ENCODE results near the gene DROSHA. TPM values are rescaled to one million over a fixed set of nuclear protein-coding genes. Genes with fewer than 3 reads are reported as not detected.

The DROSHA gene
- total RNA-seq, 2 donors from 2014 or later: 45.6 to 57.4 TPM

GRCh38 chr5:31449174-31449573, 82.7 kb downstream of the DROSHA start:
- Mint-ChIP-seq H3K4me3 (no peak overlapping the region), H3K4me1 (peaks cover 8% of the 10 kb centered on the region), H3K27ac (peak overlapping the region; percentile 29)

DNA sequence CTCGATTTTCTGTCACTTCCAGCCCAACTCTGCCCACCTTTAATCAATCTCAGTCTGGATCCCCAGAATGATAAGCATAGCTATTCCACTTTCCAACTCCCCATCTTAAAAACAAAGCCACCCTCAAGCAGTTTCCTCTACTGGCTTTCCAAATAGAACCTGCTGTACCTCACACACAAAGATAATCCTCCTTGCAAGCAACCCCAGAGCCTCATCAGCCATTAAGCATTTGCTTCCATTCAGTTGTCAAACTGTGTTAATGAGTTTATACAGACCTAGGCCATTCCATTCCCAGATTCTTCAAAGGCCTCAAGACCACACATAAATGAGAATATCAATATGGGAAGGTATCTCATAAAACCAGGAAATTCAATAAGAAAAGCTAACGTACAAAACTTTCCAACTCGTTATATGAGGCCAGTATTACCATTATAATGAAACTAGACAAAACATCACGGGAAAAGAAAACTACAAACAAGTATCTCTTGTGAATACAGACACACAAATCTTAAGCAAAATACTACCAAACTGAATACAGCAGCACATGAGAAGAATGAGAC, 86.8 kb downstream of the DROSHA start:
- Mint-ChIP-seq H3K27me3 (no peaks in the 10 kb centered on the region), H3K4me1 (peaks cover 5% of the 10 kb centered on the region), H3K4me3 (no peak overlapping the region), H3K36me3 (ENCODE audit: low read depth) (peaks cover 19% of the 10 kb centered on the region), H3K27ac (no peak overlapping the region)
- DNase-seq (no peak), ATAC-seq (no peak)
- H3K9me3 ChIP-seq (ENCODE audit: control insufficient read depth, low read length, poor library complexity, severe bottlenecking): no peaks in the 10 kb centered on the region

More at GRCh38 chr5:31449174-31449573, 82.7 kb downstream of the DROSHA start:
- no peak for DNase-seq
- H3K36me3 Mint-ChIP-seq (ENCODE audit: low read depth): peaks cover 26% of the 10 kb centered on the region
- H3K9me3 ChIP-seq (ENCODE audit: control insufficient read depth, low read length, poor library complexity, severe bottlenecking): no peaks in the 10 kb centered on the region
- ATAC-seq: no peak
- H3K27me3 Mint-ChIP-seq: no peaks in the 10 kb centered on the region

GRCh38 chr5:31443572-31443971, 88.3 kb downstream of the DROSHA start:
- Mint-ChIP-seq H3K27me3 (no peaks in the 10 kb centered on the region), H3K27ac (no peak overlapping the region), H3K4me3 (no peak overlapping the region), H3K4me1 (no peaks in the 10 kb centered on the region), H3K36me3 (ENCODE audit: low read depth) (peaks cover 16% of the 10 kb centered on the region)
- ATAC-seq (no peak), DNase-seq (no peak)
- no peaks in the 10 kb centered on the region for H3K9me3 ChIP-seq (ENCODE audit: control insufficient read depth, low read length, poor library complexity, severe bottlenecking)

- DNase-seq (no peak), ATAC-seq (no peak)
- H3K36me3 Mint-ChIP-seq (ENCODE audit: low read depth): peaks cover 14% of the 10 kb centered on the region
- no peak overlapping the region for H3K4me3 Mint-ChIP-seq
- no peaks in the 10 kb centered on the region for H3K27me3 Mint-ChIP-seq
- H3K27ac Mint-ChIP-seq: no peak overlapping the region
- peaks cover 3% of the 10 kb centered on the region for H3K4me1 Mint-ChIP-seq
- H3K9me3 ChIP-seq (ENCODE audit: control insufficient read depth, low read length, poor library complexity, severe bottlenecking): no peaks in the 10 kb centered on the region
These were observed 89.7 kb downstream of the DROSHA start for GRCh38 chr5:31442058-31442745.

- no peak overlapping the region for H3K27ac Mint-ChIP-seq
- H3K4me1 Mint-ChIP-seq: peaks cover 7% of the 10 kb centered on the region
- H3K9me3 ChIP-seq (ENCODE audit: control insufficient read depth, low read length, poor library complexity, severe bottlenecking): no peaks in the 10 kb centered on the region
- H3K4me3 Mint-ChIP-seq: no peak overlapping the region
- ATAC-seq (no peak), DNase-seq (no peak)
- peaks cover 17% of the 10 kb centered on the region for H3K36me3 Mint-ChIP-seq (ENCODE audit: low read depth)
- H3K27me3 Mint-ChIP-seq: no peaks in the 10 kb centered on the region
These were observed 95.0 kb downstream of the DROSHA start for GRCh38 chr5:31436851-31437250.

GRCh38 chr5:31435730-31436129, 96.2 kb downstream of the DROSHA start:
- no peak for ATAC-seq
- H3K9me3 ChIP-seq (ENCODE audit: control insufficient read depth, low read length, poor library complexity, severe bottlenecking): no peaks in the 10 kb centered on the region
- Mint-ChIP-seq H3K4me1 (peaks cover 7% of the 10 kb centered on the region), H3K27ac (no peak overlapping the region), H3K4me3 (no peak overlapping the region), H3K27me3 (no peaks in the 10 kb centered on the region), H3K36me3 (ENCODE audit: low read depth) (peaks cover 17% of the 10 kb centered on the region)
- DNase-seq: no peak

- H3K4me1 Mint-ChIP-seq: peaks cover 11% of the 10 kb centered on the region
These were observed 97.0 kb downstream of the DROSHA start for GRCh38 chr5:31434898-31435297.

GRCh38 chr5:31433229-31433628, 98.7 kb downstream of the DROSHA start:
- H3K27ac Mint-ChIP-seq: no peak overlapping the region
- peaks cover 9% of the 10 kb centered on the region for H3K4me1 Mint-ChIP-seq
- DNase-seq (no peak), ATAC-seq (no peak)
- H3K27me3 Mint-ChIP-seq: no peaks in the 10 kb centered on the region
- H3K4me3 Mint-ChIP-seq: no peak overlapping the region
- no peaks in the 10 kb centered on the region for H3K9me3 ChIP-seq (ENCODE audit: control insufficient read depth, low read length, poor library complexity, severe bottlenecking)
- peaks cover 11% of the 10 kb centered on the region for H3K36me3 Mint-ChIP-seq (ENCODE audit: low read depth)

More at GRCh38 chr5:31434898-31435297, 97.0 kb downstream of the DROSHA start:
- ATAC-seq (no peak), DNase-seq (no peak)
- Mint-ChIP-seq H3K4me3 (no peak overlapping the region), H3K27me3 (no peaks in the 10 kb centered on the region), H3K27ac (no peak overlapping the region), H3K36me3 (ENCODE audit: low read depth) (peaks cover 17% of the 10 kb centered on the region)
- H3K9me3 ChIP-seq (ENCODE audit: control insufficient read depth, low read length, poor library complexity, severe bottlenecking): no peaks in the 10 kb centered on the region

DNA sequence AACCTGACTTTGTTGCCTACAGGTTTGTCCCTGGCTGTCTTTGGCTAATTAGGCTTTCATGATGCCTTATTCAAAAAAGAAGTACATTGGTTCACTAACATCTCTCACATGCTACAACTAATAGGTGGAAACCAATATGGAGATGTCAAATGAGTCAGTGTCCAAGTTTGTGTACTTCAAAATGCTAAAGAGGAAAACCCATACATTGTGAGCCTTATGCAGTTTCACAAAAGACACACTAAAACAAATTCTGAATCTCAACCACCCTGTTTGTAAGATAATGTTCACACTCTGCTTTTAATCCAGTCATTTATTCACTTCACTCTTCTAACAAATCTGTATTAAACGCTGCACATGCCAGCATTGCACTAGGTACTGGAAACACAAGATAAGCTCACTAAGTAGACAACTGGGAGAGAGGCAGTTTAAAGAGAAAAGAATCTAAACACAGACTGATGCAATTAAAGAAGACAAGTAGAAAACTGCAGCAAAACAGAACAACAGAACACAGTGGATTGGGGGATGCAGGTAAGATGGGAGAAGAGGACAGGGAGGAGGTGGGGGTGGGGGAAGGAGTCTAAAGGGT, 104.1 kb downstream of the DROSHA start:
- Mint-ChIP-seq H3K27ac (peak overlapping the region; percentile 14), H3K27me3 (no peaks in the 10 kb centered on the region), H3K36me3 (ENCODE audit: low read depth) (peaks cover 15% of the 10 kb centered on the region), H3K4me1 (peaks cover 13% of the 10 kb centered on the region), H3K4me3 (no peak overlapping the region)
- no peak for DNase-seq
- no peaks in the 10 kb centered on the region for H3K9me3 ChIP-seq (ENCODE audit: control insufficient read depth, low read length, poor library complexity, severe bottlenecking)
- no peak for ATAC-seq

DNA sequence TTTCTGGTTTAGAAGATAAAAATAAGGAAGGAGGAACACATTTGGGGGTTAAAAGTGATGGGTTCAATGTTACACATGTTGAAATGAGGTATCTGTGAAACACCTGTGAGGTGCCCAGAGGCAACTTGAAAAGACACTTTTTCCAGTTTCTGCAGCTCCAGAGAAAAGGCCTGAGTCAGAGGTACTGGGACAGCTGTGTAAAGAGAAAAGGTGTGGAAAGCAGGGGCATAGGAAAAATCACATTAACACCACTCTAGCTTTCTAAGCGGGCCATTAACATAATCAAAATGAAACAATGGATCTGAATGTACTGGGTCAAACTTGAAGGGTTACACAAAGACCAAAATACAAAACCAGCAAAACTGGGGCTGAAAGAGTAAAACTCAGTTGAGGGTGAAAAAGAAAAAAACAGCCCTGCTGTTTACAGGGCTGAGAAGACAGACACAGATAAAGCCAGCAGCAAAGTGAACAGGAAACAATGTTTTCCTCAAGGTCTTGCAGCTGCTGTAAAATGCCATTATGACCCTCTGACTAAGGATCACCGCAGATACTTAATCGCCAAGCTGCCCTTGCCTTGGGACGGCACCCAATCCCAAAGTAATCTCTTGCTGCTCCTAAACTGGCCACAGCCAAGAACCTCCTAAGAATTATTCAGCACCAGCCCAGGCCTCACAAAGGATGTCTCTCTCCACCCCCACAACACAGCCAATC, 104.7 kb downstream of the DROSHA start:
- Mint-ChIP-seq H3K27ac (peak overlapping the region; percentile 14), H3K4me3 (no peak overlapping the region), H3K4me1 (peaks cover 13% of the 10 kb centered on the region), H3K27me3 (no peaks in the 10 kb centered on the region), H3K36me3 (ENCODE audit: low read depth) (peaks cover 17% of the 10 kb centered on the region)
- DNase-seq: no peak
- H3K9me3 ChIP-seq (ENCODE audit: control insufficient read depth, low read length, poor library complexity, severe bottlenecking): no peaks in the 10 kb centered on the region
- no peak for ATAC-seq

DNA sequence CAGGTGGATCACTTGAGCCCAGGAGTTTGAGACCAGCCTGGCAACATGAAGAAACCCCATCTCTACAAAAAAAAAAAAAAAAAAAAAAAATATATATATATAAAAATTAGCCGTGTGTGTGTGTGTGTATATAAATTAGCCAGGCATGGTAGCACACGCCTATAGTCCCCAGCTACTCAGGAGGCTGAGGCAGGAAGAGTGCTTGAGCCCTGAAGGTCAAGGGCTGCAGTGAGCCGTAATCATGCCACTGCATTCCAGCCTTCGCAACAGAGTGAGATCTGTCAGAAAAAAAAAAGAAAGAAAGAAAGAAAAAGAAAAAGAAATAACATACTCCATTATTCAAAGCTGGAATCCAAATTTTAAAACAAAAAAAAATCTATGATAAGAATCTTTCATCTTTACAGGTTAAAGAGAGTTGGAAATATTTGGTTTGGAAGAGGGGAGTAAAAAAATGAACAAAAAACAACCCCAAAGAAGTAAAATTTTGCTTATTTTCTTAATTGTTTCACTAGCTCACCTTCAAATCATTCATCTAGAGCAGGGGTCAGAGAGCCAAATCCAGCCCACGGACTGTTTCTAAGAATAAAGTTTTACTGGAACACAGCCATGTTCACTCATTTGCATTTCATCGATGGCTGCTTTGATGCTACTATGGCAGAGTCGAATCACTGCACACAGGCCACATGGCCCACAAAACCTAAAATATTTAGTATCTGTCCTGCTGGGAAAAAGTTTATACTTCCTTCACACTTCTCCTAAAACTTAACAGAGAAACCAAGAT, 109.9 kb downstream of the DROSHA start:
- Mint-ChIP-seq H3K27me3 (no peaks in the 10 kb centered on the region), H3K36me3 (ENCODE audit: low read depth) (peaks cover 14% of the 10 kb centered on the region), H3K4me1 (peaks cover 4% of the 10 kb centered on the region), H3K4me3 (no peak overlapping the region), H3K27ac (no peak overlapping the region)
- DNase-seq (no peak), ATAC-seq (no peak)
- H3K9me3 ChIP-seq (ENCODE audit: control insufficient read depth, low read length, poor library complexity, severe bottlenecking): no peaks in the 10 kb centered on the region

GRCh38 chr5:31417512-31417911, 114.4 kb downstream of the DROSHA start:
- peaks cover 2% of the 10 kb centered on the region for H3K4me1 Mint-ChIP-seq
- no peak for ATAC-seq
- peaks cover 10% of the 10 kb centered on the region for H3K36me3 Mint-ChIP-seq (ENCODE audit: low read depth)
- no peaks in the 10 kb centered on the region for H3K9me3 ChIP-seq (ENCODE audit: control insufficient read depth, low read length, poor library complexity, severe bottlenecking)
- H3K27ac Mint-ChIP-seq: no peak overlapping the region
- DNase-seq: no peak
- no peaks in the 10 kb centered on the region for H3K27me3 Mint-ChIP-seq
- no peak overlapping the region for H3K4me3 Mint-ChIP-seq

- peaks cover 11% of the 10 kb centered on the region for H3K36me3 Mint-ChIP-seq (ENCODE audit: low read depth)
- DNase-seq (no peak), ATAC-seq (no peak)
- H3K27ac Mint-ChIP-seq: no peak overlapping the region
- peaks cover 2% of the 10 kb centered on the region for H3K4me1 Mint-ChIP-seq
- H3K4me3 Mint-ChIP-seq: no peak overlapping the region
- no peaks in the 10 kb centered on the region for H3K27me3 Mint-ChIP-seq
- H3K9me3 ChIP-seq (ENCODE audit: control insufficient read depth, low read length, poor library complexity, severe bottlenecking): no peaks in the 10 kb centered on the region
These were observed 115.3 kb downstream of the DROSHA start for GRCh38 chr5:31416547-31416946.

All from T-helper 17 cell (primary cell).